CD4-positive, alpha-beta T cell treated with Interleukin-15 for 1 hour (primary cell): ENCODE measurements around the gene PHF23.
A peak's percentile ranks its signal among the peaks of the same experiment; 100 is the strongest.

ENCODE experiments used
- DNase-seq: peaks from one replicate; pipeline ENCODE4 v3.0.0-alpha.2; 2020

Gene PHF23

DNA sequence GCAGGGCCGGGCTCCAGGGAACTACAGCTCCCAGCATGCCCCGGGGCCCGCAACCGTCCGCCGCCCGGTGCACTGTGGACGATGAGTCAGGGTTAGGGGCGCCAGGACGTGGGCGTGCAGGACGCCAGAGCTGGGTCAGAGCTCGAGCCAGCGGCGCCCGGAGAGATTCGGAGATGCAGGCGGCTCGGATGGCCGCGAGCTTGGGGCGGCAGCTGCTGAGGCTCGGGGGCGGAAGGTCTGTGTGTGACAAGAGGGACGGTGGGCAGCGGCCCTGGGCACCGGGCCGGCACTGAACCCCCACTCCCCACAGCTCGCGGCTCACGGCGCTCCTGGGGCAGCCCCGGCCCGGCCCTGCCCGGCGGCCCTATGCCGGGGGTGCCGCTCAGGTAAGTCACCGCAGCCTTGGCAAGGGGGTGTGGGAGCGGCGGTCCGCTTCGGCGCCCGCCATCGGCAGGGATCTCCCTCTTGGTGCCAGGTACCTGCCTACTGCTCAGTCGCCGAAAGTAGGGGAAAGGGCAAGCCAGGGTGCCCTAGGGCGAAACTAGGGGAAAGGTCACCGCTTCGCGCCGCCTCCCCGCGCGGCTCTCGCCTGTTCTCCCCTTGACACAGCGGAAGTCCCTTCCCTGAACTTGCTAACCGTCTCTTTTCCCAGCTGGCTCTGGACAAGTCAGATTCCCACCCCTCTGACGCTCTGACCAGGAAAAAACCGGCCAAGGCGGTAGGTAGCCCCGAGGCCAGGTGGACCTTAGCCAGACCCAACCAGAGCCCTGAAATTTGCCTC is 19.3 kb downstream of the PHF23 start, which contains the start of the genes ACADVL and DLG4:
Gene ACADVL (plus strand): TSS at position 127 of the 781 bp plus-strand sequence. CDS start 47 bp downstream, at position 174.
Gene DLG4 (minus strand): TSS at position 25 of the 781 bp plus-strand sequence.
- peak; percentile 80 for DNase-seq

DNA sequence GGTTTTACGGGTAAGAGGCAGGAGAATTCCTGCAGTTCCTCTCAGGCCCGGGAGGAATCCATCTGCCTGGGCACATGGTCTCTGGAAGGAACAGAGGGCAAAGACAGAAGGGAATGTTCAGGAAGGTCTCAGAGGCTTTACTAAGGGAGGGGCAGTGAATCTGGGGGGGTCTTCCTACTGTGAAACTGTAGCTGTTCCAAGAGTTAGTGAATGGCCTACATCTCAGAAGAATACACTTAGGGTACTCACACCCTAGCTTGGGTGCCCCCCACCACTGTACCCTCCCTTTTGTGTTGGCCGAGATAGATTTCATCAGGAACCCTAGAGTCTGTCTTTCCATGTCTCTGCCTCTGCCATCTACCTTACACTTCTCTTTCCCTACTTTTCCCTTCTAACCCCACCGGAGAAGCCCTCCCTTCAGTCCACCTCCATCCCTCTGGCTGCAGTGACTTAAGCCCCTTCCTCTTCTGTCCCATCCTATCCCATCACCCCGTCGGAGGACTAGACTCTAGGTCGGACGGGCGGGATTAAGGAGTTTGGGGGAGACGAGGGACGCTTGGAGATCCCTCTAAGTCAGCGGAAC is 19.9 kb downstream of the PHF23 start:
- DNase-seq, result no peak

DNA sequence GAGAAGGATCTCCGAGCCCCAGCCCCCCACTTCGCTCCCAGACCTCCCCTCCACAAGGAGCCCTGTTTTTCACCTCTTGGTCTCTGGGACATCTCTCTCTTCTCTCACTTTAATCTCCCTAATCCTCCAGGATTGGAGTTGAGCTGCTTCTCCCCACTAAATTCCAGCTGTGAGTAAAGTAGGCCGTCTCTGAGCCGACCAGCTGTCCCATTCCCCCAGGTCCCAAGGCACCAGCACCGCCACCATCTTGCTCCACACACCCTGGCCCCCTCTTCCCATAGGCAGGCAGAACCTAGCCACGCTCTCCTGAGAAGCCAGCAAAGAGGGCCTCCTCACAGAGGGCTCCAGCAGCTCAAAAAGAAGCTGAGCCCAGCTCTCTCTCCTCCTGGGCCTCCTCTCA is 20.5 kb downstream of the PHF23 start:
- DNase-seq, result no peak

DNA sequence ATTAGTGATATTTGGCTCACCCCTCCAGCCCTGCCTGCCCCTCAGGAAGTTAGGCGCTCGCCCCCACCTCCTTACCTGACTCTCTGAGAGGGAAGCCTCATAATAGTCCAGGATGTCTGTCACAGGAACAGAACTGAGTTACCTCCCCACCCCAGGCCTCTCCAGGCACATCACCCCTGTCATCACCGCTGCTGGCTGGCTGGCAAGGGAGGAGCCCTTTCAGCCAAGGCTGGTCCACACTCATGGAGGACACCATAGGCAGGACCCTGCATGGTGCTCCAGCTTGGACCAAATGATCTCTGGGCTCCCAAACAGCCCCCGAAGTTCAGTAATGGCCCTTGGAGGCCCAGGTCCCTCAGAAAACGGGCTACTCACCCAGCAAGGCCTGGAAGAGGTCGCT is 21.1 kb downstream of the PHF23 start:
- no peak for DNase-seq

DNA sequence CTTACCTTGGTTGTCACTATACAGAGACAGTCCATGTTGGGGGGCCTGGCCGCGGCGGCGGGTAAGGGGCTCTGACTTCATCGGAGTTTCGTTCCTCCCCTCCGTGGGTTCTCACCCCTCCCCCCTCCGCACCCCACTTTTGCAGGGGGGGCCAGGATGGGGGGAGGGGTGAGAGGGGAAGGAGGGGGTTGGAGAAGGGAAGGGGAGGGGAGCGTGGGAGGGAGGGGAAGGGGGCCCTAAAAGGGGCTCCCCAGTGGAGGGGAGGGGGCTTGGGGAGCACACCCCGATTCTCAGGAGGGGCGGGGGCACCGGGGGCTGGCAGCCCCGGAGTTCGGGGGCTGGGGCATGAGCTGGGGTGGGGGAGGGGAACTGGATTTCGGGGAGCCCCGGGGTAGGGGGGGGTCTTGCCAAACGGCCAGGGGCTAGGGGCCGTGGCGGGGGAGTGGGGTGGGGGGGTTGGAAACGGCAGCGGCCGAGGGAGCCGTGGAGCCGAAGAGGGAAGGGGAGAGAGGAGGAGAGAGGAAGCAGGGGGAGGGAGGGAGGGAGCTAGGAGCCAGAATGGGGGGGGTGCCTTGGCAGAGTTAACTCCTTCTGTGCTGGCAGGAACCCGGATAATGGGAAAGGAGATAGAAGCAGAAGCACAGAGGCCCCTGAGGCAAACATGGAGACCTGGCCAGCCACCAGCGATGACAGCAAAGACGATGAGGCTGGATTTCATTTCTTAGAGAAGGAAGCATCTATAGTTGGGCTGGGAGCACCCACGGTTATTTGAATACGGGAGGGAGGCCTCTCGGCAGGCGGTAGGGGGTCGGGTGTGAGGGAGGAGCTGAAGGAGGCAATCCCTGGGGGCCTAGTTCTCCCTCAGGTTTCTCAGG is 21.9 kb downstream of the PHF23 start:
- peak; percentile 30 for DNase-seq

DNA sequence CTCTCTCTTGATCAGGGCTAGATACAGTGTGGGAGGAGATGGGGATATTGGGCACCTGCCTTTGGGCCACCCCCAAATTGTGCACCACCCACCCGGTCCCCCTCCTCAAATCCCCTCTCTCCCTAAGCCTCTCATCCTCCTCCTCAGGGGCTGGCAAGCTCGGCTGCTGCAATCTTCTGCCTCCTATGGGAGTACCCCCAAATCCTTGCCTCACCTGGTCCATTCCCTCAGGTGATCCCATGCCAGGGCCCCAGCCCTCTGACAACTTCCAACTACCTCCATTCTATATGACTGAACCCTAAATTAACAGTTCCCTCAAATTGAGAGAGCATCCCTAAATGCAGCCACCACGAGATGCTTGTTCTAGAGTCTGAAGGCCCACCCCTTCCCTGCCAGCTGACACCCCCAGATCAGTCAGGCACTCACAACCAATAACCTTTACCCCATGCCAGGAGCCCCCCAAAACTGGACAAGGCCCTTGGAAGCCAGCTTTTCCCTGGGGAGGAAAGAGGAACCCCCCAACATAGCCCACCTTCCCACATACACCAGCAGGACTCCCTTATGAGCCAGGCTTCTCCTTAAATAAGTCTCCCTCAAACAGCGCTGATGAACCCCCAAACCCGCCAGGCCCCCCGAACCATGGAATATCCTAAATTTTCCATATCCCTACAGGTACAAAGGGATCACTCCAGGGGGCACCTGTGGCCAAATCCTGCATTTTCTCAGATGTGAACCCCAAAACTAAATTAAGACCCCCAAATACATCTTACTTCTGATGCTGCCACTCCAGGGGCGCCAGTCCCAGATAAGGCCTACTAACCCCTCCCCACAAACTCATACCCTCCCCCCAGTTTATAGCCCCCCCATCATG is 22.8 kb downstream of the PHF23 start:
- no peak for DNase-seq

DNA sequence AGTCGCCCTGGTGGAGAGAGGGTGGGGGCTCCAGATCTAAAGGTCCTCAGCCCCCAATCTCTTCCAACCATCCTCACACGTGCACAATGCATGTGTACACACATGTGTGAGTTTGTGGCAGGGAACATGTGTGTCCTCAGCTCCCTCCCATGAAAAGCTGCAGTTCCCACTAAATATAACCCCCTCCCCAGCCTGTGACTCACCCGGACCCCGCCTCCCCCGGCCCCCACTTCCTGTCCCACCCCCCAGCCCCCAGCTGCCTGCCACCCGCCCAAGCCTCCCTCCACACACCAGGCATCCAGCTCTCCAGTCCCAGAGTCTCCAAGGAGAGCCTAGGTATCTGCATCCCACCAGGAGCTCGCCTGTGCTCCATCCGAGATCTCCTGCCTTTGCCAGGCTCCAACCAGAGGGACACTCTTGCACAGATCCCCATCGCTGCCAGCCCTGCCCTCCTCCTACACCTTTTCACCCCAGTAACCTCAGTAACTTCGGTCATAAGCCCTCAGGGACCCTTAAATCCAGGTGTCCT is 23.5 kb downstream of the PHF23 start:
- DNase-seq, result no peak

DNA sequence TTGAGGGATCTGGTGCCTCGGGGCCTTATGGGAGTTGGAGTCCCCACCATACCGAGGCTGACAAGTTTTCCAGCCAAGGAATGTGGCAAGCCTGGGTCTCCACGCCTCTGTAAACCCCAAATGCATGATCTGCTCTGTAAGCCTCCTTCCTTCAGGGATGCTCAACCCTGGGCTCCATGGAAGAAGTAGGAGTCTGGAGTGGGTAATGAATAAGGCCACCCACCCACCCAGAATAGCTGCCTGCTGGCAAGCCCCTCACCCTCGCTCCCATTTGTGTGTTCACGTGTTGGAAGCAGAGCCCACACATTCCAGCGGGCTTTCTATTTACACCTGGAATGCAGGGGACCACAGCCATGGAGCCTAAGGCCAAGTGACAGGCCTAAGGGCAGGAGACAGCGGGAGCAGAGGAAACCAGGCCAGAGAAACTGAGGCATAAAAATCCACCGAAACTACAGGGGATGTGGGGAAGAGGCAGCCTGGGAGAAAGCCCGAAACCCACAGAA is 24.1 kb downstream of the PHF23 start:
- no peak for DNase-seq

DNA sequence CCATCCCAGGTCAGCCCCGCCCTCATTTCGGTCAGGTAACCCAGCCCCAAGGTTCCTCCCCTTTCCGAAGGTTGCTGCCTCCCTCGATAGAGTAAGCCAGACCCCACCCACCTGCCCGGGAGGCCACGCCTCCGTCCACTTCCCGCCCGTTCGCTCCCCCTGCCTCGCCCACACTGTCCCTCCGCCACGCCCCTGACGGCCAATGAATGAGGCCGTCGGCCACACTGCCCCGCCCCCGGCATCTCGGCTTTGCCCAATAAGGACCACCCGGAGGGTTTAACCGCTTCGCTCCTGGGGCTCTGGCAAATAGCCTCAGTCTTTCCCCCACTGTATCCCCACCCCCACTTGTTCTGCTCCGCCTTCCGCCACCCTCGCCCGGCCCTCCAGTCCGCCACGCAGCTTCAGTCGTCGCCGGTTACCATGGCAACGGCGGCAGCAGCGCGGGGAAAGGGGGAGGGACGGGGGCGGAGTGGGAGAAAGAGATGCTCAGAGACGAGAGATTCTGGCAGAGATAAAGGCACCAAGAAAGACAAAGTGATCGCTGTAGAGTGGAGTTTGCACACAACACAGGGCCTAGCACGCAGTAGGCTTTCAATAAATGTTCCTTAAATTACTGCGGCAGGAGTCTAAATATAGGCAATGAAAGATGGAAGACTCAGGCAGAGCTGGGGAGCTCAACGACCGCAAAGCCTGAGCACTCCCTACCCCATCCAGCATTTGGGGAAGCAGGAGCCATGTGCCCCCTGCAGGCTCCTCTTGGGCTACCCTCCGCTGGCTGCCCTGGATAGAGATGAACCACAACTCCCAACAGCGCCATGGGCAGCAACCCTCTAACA is 24.7 kb downstream of the PHF23 start:
- peak; percentile 99 for DNase-seq

DNA sequence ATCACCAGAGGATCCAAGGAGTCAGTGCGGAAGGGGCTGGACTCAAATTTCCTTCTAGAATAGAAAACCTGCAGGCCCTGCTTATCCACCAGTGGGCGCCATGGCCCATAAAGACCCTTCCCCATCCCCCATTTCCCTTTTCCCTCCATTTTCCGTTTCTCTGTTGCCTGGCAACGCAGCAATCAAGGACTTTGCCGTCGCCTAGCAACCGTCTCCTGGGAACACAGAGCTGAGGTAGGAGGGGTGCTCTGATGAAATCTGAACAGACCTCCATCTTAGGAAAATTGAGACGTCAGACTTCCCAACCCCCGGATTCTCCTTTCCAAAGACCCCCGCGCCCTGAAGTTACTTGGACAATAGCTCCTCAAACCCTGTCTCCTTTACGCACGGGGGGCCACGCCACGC is 25.4 kb downstream of the PHF23 start:
- DNase-seq, result peak; percentile 91

DNA sequence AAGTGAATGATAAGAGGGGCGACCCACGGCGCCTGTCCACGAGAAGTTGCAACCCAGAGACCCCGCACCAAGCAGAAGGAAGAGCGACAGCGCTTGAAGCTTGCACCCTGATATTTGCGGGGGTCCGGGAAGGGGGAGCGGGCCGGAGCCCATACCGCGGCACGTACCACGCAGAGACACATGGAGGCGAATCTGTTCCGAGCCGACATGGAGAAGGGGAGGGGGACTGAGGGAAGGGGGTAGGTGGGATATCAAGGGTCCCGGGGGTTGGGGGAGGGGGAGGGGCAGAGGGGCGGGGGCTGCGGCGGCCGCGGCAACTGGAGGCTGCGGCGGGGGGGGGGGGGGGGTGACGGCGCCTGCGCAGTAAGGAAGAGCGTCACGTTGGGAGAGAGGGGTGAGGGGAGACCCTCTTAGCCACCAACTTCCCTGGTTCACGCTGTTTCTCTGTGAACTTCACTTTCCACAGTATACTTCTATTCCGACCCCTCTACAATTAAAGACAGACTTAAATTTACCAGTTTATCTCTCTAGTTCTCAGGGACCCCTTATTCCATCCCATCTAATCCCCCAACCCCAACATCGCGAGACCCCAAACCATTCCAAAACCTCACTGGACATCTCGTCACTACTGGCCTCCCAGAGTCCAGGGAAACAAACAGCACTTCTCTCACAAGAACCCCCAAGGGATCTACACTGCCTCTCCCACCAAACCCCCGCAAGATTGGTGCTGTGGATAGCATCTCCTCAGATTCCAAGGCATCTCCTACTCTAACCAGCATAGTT is 27.6 kb downstream of the PHF23 start:
- DNase-seq, result no peak

DNA sequence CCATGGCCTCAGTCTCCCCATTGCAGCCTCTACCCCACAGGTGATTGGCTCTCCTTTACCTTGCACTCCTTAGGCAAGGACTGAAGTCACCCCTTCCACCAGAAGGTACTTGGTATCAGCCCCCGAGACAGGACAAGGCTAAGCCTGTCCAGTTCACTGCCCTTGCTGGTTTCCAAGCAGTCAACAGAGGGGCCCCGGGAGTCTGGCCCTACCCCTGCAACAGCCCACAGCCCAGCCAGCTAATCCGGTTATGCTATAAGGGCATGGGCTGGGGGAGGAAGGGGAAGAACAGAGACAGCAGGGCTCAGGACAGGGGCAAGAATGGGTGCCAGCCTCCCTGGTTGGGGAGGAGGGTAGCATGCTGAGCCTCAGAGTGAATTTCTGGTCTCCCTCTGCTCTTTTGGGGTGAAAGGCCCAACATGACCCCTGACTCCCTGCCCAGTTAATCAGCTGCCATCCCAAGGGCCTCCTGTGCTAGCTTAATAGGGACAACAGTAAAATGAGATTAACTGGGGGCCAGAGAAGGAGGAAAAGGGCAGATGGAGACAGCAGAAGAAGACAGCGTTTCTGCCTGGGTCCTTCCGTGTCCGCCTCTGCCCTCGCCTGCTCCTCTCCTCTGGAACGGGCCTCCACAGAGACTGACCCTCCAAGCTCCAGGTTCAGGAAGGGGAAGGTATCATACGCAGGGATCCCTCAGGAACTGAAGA is 30.4 kb downstream of the PHF23 start:
- no peak for DNase-seq

DNA sequence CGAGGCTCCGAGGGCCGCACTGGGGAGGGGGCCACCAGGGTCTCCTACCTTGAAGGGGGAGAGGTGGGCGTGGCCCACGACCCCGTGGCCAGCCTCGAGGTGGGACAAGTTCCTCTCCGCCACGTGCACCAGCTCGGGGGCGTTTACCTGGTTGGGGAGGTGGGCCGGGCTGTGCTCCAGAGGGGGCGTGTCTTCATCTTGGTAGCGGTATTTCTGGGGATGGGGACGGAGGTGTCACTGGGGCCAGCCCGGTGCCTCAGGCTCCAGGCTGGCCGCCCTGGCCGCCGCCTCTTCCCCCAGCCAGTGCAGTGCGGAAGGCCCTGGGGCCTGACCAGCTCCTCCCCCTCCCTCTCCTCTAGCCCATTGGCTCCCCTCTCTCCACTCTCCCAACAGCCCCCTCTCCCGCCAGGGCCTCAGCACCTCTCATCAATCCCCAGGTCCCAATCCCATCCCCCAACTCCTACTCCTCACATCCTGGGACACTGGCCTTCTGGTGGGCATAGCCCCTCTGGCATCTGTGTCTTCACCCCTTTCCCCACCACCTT is 31.2 kb downstream of the PHF23 start:
- no peak for DNase-seq

DNA sequence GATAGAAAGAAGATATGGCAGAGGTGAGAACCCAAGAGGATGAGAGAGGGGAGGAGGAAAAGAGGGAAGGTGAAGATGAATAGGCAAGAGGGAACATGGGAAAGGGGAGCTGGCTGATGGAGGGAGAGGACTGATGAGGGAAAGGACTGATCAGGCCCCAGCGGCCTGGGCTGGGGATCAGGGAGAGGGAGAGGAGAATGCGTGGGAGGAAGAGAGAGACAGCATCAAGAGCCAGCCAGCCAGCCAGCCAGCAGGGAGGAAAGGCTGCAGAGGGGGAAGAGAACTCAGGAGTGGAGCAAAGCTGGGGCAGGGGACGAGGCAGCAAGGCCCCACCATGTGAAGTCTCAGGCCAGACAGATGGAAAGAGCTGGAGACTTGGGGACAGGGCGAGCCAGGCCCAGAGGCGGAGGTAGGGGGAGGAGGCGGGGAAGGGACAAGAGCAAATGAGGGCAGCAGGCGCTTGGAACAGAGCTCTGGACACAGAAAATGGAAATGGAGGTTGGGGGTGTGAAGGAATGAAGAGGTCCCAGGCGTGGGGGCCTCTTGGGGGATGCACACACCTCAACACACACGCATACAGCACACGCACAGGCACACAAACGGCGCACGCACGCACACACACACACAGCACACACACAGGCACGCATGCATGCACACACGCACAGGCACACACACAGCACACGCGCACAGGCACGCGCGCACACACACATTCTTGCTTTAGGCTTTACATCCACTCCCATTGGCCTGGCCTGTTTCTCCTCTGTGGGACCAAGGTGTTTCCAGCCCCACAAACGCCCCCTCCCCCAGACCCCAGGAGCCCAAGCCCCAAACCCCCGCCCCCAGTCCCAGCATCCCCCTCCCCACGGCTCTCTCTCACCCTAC is 31.9 kb downstream of the PHF23 start:
- no peak for DNase-seq

DNA sequence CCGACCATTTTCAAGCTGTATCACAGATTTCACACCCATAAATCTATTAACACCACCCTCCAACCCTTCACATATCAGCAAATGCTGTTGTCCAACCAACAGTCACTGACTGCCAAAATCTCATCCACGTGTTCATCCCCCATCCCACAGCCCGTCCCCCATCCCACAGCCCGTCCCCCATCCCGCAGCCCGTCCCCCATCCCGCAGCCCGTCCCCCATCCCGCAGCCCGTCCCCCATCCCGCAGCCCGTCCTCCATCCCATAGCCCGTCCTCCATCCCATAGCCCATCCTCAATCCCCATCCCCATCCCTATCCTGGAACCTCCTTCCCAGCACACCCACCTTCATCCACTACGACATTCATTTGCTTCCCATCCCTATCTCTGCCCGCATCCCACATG is 33.7 kb downstream of the PHF23 start:
- no peak for DNase-seq

DNA sequence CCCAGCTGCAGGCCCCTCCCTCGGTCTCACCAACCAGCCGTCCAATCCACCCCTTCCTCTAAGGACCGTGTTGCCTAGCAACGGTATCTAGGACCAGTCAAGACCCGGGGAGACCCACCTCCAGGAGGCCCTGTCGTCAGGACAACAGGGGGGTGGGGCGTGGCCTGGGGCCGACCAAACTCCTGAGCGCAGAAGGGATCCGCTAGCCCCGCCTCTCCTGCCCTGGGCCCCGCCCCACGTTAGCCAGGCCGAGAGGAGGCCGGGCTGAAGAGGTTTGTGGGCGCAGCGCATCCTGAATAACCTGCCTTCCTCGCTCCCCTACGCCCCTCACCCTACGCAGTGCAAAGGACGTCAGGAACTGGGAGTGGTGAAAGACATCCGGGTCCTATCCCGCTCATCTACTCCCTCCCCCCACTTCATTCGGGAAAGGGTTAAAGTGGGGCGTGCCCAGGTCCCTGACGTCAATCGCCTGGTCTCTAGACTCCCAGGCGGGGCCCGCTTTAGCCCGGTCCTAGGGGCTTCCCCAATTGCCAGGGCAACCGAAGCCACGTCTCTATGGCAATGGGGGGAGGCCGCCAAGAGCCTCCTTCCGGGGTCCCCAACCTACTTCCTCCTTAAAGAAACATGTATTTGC is 34.3 kb downstream of the PHF23 start:
- peak; percentile 100 for DNase-seq

DNA sequence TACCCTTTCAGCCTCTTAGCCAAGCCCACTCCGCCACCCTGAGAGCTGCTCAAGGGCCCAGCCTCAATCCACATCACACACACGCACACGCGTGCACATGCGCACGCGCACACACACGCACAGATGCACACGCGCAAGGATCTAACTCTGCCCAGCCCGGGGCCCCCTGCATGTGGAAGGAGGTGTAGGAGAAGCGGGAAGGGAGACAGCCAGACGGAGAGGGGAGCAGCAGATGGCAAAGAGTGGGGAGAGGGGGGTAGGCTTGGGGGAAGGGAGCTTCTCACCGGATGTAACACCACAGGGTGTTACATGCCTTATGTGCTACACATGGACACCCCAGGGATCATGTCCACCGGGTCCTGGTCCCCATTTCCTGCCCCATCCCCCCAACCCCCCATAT is 34.9 kb downstream of the PHF23 start:
- no peak for DNase-seq

DNA sequence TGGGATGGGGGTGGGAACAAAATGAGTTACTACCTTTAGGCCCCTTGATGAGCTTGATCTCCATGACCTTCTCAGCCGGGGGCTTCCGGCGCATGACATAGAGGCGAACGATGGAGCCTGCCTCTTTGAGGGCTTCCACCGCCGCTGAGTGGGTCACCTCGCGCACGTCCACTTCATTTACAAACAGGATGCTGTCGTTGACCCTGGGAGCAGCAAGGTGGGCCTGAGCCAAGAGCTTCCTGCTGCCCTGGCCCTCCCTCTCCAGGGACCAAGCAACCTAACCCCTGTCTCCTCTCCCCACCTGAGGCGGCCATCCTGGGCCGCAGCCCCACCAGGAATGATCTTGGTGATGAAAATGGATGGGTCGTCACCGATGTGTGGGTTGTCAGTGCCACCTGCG is 35.9 kb downstream of the PHF23 start:
- no peak for DNase-seq
